ENCODE measurements around the gene PPP1R2.

GRCh38 chr3:195524171-195524896 is 18.8 kb downstream of the PPP1R2 start:
- TF ChIP-seq POLR2AphosphoS5 (IDR thresholded peaks at IDR 0.05; ENCODE audit: borderline replicate concordance, low read depth, low read length) (no peak), EZH2 (IDR thresholded peaks at IDR 0.05) (no peak)
